Epithelial cell of esophagus (primary cell): Measurements from ENCODE around the gene TPO.

Experiments used
- DNase-seq: peaks from one replicate; pipeline ENCODE4 v3.0.0; 2010; ENCODE audit warnings: low read depth
- H3K4me3 ChIP-seq: 2 replicates; pipeline ENCODE4 v1.5.1; 2011; ENCODE audit warnings: mild to moderate bottlenecking, low read length, control low read depth
- CTCF ChIP-seq: IDR thresholded peaks from 2 replicates; pipeline ENCODE4 v1.5.1; 2011; ENCODE audit warnings: low read depth, mild to moderate bottlenecking, low read length, control low read depth, inconsistent platforms; ENCODE audit not compliant: insufficient read depth; ENCODE audit errors: missing control alignments

Gene TPO

GRCh38 chr2:1505031-1505441, 91.8 kb downstream of the TPO start:
- no peak for TF ChIP-seq CTCF
- no peak for DNase-seq
- H3K4me3 ChIP-seq: no peak overlapping the region

DNA sequence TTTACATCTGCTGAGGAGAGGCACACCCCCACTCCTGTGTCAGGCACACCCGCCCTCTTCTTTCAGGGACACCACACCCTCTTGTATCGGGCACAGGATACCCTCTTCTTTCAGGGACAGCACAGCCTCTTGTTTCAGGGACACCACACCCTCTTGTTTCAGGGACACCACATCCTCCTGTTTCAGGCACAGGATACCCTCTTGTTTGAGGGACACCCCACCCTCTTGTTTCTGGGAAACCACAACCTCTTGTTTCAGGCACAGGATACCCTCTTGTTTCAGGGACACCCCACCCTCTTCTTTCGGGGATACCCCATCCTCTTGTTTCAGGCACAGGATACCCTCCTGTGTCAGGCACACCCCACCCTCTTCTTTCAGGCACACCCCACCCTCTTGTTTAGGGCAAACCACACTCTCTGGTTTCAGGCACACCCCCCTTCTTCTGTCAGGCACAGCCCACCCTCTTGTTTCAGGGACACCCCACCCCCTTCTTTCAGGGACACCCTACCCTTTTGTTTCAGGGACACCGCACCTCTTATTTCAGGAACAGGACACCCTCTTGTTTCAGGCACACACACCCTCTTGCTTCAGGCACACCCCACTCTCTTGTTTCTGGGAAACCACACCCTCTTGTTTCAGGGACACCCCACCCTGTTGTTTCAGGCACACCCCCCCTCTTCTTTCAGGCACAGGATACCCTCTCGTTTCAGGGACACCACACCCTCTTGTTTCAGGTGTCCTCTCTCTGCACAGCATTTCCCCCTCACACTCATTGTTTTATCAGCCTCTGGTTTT, 96.2 kb downstream of the TPO start:
- no peak for TF ChIP-seq CTCF
- peak; percentile 4 for DNase-seq
- H3K4me3 ChIP-seq: no peak overlapping the region

GRCh38 chr2:1510176-1510575, 96.9 kb downstream of the TPO start:
- no peak for TF ChIP-seq CTCF
- H3K4me3 ChIP-seq: no peak overlapping the region
- DNase-seq: no peak

DNA sequence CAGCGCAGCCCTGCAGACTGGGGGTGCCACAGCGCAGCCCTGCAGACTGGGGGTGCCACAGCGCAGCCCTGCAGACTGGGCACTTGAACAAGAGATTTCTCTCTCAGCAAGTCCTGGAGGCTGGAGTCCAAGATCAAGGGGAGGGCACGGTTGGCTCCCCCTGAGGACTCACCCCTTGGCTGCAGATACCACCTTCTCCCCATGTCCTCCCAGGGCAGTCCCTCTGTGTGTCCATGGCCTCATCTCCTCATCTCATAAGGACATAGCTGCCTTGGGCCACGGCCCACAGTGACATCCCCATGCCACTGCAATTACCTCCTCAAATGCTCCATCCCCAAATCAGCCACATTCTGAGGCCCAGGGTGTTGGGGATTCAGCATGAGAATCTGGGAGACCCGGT, 98.2 kb downstream of the TPO start:
- H3K4me3 ChIP-seq: no peak overlapping the region
- DNase-seq: no peak
- TF ChIP-seq CTCF: no peak

DNA sequence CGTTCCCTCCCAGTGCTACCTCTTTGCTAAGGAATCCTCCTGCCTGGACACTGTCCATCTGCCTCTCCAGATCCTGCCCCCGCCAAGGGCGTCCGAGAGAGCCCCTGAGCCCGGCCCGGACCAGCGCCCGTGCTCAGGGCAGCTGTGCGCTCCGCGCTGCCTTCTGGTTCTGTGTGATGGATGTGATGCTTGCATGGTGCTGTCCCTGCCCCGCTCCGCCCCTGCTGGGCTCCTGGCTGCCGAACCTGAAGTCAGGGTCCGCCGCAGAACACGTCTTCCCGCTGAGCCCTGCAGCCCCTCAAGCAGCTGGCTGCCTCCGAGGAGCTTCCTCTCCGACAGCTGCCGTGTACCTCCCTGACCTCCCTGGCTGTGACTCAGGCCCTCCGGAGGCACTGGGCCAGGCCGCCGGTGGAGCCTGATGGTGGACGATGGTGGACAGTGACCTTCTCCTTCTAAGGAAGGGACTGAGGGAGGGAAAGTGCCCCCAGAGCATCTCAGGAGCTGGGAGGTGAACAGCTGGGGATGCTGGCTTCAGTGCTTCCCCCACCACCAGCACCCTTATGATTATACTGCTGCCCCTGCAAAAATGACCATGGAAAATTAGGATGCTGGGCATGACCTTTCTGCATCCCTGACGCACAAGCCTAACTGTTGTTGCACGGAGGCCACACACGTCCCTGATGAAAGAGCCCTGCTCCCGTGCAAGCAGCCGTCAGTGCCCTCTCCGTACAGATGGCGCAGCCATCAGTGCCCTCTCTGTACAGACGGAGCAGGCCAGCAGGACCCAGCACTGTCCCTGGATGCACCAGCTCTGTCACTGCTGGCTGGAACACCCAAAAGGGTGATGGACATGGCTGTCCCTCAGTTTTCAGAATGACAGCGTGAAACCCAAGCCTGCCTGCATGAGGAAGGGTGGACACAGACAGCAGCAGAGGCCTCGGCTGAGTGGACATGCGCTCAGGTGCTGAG, 99.3 kb downstream of the TPO start:
- DNase-seq: no peak
- no peak overlapping the region for H3K4me3 ChIP-seq
- no peak for TF ChIP-seq CTCF

- TF ChIP-seq CTCF: no peak
- DNase-seq: no peak
These were observed 101.3 kb downstream of the TPO start for GRCh38 chr2:1514391-1515072.

More at GRCh38 chr2:1514391-1515072, 101.3 kb downstream of the TPO start:
- no peak overlapping the region for H3K4me3 ChIP-seq
